GM18499 (cell line): Measurements from ENCODE around the gene NR2F1.

Source experiments
- ATAC-seq: cut with Tn5 transposase; IDR thresholded peaks from one replicate; pipeline ENCODE4 v1.9.1; 2021; ENCODE audit warnings: moderate number of reproducible peaks; ENCODE audit not compliant: insufficient read depth, unreplicated experiment

The NR2F1 gene

DNA sequence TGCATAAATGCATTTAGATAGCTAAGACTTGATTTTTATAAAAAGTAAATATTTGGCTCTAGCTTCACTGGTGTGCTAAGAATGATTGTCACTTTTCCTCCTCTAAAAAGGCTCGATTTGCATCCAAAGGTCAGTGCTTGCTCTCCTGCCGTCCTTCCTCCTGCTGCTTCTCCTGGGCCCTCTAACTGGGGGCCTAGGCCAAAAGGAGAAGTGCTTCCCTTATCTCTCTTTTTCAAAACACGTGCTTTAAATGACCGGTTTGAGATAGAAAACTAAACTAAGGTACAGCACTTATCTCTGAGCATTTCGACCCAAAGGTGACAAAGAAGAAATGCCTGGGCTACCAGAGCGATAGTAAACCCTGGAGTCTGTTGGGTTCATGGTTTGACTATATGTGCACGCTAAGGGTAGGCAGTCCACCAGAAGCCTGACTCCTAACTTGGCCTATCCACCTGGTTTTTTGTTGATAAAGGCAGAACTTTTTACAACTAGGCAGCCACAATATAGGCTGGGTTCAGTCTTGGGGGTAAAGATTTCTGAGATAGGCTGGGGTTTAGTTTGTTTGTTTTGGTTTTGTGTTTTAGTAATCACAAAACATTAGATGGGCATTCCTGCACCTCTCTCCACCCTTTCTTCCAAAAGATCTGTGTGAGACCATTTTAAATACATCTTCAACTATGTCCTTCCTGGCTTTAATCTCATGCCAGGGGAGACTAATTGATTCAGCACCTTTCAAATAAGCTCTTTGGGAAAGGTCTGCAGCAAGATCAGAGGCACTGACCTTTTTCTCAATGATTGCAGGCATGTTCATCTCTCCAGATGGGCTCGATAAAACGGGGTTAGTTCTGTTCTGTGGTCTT is 5.8 kb upstream of the NR2F1 start:
- ATAC-seq, result no peak

DNA sequence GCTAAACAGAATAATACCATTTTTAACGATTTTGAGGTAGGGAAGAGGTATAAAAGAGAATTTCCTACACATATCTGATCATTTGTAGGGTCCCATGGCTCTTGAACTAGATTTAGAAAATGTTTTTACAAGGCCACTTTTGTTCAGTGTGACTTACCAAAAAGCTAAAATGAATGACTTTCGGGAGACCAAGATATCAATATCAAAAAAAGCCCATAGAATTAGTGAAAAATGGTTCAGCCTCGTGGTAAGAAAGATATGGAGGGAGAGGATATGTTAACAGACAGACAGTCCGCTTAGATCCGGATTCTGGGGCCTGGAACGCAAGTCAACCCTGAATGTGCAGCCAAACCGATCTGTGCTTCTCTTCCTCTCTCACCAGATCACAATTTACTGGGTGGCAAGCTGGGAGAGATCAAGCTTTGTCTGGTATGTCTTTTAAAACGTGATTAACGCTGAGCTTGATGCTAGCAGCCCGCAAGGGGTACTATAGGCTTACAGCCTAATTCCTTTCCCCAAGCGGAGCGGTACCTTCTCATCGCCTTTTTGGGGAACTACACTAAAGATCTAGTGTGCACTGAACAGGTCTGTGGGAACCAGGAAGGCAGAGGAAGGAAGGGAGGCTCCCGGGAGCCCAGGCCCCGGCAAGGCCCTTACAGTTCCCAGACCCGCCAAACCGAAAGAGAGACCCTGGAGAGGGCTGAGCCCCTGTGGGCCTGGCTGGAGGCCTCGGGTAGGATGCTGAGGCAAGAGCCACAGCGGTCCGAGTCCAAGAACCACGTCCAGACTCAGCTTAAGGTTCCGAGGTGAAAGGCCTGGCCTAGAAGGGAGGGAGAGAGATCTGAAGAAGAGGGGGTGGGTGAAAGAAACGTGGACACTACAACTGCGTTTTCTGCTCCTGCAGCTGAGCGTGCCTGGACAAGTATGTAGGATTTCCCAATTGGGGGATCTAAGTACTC is 4.9 kb upstream of the NR2F1 start:
- ATAC-seq, result no peak

DNA sequence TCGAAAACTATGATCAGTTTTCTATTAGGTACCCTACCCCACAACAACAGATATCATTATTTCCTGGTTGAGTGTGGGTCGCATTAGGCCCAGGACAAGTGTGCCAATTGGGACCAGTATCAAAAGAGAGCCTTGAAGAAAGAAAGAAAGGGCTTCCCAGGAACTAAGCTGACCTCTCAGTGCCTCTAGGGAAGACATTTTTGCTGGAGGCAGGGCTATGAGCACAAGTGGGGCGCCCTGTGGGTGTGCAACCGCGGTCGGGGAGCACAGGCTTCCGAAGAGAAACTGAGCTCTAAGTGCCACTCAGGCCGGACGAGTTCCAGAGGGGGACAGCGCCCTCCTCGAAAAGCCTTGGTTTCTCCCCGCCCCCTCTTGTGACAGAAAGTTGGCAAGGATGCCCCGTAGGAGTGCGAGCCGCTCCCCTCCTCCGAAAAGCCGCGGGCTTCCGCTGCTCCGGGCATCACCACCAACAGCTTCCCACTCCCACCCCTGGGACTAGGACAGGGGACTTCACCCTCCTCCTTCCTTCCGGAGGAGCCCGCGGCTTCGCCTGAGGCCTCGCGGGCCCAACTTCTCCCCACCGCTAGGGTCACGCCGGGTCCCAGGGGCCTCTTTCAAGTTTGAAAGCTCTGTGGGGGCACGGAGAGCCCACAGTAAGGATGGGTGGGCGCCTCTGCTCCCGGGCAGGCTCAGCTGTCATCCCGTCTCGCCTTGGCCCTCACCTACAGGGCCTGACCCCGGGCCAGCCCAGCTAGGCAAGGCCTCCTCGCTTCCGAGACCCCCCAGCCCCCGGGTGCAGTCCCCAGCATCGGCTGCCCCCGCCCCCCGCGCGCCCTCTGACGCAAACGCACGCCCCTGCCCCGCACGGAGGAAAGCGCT is 4.0 kb upstream of the NR2F1 start:
- ATAC-seq, result no peak

DNA sequence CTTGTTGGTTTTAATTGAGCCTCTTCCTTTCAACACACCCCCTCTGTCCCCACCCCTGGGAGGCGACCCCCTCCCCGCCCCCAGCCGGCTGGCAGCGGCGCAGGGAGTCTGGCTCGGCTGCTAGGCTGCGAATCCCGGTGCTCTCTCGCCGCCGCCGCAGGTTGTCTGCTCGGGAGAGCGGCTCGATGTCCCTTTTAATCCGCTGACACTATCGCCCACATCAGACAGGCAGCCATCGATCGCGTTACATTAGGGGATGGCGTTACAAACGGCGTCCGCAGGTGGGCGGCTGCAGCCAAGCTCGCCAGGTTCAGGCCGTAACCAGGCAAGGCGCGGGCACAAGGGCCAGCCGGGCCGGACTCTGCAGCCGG is 3.3 kb upstream of the NR2F1 start:
- no peak for ATAC-seq

DNA sequence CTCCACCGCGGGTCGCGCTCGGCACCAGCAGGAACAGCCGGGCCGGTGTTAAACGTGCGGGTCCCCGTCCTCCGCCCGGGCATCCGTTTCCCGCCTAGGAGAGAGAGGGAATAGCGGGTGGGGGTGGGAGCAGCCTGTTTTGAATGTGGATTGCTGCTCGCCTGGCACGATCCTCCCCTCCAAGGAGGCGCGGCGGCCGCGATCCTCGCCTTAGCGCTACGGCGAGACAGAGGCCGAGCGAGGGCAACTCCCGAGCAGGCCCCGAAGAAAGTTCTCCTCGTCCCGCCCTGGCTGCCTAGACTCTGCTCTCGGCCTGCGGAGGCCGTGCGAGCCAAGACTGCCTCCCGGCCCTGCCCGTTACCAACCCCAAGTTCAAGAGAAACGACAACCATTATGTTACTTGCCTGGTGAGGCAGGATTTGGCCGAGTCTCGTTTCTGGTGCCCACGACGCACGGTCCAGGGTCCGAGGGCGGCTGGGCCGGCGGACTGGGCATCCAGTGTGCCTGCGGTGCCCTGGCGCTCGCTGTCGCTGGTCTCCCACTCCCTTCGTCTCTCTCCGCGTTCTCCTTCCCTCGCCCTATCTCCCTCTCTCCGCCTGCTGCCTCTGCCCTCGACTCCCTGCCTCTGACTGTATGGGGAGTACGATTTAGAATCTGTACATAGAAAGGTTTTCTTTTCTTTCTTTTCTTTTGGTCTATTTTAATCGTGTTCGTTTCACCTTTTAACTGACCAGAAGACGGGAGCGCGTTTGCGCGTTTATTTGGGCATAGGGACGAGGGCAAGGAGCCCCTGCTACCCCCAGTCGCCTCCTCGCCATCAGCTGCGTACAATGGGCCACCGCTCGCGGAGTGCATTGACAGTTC is 2.7 kb upstream of the NR2F1 start:
- no peak for ATAC-seq

DNA sequence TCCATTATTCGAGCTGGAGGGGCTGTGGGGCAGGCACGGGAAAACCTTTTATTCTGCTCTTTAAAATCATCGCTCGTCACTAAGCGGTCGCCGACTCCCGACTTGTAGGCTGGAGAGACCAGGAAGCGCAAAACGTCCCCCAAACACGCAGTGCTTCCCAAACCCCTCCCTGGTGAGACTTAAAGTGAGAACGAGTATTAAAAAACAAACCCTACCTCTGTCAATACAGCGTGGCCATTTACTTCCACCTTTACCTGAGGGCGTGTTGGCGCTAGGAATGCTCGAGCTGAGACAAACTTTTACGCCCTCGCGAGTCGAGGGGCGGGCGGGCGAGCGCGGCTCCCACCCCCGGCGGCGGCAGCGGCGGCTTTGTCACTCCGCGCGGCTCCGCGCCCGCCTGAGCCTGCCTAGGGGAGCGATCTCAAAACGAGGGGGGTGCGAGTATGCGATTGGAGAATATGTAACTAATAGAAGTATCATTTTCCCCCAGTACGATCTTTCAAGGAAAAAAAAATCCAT is 2.0 kb upstream of the NR2F1 start, which contains the start of gene NR2F1-AS1:
NR2F1-AS1 (minus strand) TSS at position 293 of the 519 bp plus-strand sequence.
- ATAC-seq, result peak; percentile 2

DNA sequence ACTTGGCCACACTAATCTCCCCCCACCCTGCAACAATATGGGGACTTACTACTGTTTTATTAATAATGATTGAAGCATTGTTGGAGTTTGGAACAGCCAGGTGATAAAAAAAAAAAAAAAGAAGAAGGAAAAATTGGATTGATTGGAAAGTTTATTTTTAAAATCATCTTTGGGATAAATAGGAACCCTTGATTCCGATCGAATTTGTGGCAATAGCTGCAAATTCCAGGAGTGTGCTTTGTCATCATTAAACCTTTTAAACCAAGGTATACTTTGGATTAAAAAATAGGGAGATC is 907 bp upstream of the NR2F1 start:
- ATAC-seq, result no peak

DNA sequence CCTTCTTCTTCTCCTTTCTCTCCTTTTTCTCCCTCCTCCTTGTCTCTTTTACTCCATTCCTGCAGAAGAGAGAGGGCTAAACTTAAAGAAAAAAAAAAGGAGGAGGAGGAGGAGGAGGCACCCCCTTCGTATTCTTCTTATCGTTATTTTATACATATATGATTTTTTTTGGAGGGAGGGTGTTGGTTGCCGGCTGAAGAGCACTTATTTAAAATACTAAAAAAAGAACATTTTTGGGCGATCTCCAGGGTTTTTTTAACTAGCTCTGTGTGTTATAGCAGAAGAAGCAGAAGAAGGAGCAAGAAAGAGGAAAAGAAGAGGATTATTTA is 381 bp downstream of the NR2F1 start:
- ATAC-seq, result no peak

DNA sequence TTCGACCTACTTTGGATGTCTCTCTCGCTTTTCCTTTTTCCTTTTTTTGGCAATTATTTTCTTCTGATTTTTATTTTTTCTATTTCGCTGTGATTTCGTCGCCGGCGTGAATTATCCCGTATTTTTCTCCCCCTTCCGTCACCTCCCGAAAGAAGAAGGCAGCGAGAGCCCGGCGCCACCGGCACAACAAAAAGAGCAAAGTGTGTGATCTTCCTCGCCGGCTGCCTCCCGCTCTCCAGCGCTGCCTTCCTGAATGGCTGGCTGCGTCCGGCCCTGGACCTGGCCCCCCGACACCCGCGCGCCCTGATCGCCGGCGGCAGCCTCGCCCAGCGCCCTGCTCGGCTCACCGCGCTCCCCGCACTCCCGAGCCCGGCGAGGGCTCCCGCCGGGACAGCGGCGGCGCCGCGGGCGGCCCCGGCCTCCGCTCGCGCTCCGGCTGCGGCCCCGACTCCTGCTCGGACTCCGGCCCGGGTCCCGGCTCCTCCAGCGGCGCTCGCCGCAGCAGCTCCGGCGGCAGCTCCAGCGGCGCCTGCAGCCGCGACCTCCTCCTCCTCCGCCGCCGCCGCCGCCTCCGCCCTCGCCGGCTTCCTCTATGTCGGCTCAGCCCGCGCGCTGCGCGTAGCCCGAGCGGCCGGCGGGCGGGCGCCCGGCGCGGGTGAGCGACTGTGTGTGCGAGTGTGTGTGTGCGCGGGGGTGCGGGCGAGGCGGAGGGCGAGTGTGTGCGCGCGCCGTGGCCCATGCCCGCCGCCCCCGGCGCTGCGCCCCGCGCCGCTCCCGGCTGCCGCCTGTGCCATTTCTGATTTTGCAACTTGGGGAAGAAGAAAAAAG is 960 bp downstream of the NR2F1 start:
- no peak for ATAC-seq

DNA sequence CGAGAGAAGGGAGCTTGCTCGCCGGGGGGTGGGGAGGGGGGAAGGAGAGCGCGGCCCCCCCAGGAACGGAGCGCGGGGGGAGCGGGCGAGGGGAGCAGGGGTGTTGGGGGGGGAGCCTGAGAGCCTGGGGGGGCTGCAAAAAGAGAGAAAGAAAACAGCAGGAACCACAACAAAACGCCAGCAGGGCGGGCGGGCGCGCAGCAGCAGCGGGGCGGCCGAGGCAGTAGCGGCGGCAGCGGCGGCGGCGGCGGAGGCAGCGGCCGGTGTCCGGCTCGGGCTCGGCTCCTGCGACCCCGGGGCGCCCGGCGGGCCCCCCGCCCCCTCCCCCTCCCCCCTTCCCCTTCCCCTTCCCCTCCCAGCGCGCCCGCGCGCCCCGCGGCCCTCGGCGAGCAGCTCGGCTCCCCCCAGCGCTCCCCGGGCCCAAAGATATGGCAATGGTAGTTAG is 1.6 kb downstream of the NR2F1 start:
- ATAC-seq, result no peak

DNA sequence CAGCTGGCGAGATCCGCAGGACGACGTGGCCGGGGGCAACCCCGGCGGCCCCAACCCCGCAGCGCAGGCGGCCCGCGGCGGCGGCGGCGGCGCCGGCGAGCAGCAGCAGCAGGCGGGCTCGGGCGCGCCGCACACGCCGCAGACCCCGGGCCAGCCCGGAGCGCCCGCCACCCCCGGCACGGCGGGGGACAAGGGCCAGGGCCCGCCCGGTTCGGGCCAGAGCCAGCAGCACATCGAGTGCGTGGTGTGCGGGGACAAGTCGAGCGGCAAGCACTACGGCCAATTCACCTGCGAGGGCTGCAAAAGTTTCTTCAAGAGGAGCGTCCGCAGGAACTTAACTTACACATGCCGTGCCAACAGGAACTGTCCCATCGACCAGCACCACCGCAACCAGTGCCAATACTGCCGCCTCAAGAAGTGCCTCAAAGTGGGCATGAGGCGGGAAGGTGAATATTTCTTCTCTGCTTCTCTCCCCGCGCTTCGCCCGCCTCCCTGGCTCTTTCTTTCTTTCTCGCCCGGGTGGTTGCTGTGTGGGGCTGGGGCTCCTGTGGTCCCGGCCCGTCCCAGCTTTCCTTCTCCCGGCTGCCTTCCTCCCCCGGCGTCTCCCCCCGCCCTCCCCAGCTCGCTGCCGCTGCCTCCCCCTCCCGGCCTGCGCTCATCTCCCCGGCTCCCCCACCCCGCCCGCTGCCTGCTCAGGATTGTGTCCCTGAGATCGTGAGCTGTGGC is 2.2 kb downstream of the NR2F1 start:
- ATAC-seq, result no peak

DNA sequence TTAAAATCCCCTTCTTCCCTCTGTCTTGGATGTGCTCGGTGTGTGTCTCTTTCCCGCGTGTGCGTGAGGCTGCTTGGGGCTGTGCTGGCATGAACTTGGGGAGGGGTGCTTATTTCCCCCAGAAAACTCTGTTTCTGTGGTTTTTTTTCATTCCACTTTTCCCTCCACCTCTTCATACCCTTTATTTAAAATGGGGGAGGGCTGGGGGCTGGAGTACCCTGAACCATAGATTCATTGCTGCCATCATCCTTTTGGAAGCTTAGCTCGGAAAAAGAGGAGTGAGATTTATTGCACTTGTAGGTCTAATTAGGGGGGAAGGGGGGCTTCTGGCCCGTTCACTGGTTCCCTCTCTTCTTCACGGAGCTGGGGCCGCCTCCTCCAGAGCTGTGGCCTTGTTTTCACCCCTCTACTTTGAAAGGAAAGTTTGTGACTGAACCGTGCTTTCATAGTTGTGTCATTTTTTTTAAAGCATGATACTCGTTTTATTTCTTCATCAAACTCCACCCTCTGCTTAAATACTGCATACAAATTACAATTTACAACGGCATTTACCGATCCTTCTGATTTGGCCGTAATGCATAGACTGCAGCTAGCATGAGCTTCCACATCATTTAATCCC is 2.9 kb downstream of the NR2F1 start:
- no peak for ATAC-seq

DNA sequence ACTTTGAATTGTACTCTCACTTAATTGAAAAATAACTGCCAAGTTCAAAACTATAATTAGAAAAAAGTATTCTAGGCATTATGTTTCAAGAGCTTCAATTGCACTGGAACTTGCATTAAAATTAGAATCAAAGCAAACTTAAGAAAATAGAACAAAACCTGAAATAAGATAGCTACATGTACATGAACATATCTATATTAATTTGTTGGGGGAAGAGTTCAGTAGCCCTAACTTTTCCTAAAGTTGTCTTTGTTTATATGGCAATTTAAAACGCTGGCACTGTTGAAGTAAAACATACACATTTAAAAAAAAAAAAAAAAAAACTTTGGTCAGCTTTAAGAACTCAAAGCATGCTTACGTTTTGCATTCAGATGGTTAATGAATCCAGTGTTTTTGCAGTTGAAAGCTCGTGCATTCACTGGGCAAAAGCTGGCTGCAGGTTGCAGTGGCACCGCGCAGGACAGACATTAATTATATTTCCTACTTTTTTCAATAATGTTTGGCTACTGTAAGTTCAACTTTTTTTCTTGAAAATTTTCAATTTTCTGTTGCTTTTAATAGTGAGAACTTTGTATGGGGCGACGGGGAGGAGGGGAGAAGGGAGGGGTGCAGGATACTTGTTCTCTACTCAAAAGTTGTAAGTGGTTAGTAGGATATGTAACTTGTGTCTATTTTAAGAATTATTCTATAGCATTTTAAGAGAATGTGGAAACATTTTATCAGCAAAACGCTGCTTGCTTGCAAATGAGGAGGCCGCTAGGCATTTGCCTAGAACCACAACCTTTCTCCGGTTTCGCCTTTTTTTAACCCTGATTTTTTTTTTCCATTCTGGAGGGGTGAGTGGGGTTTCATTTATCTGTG is 3.9 kb downstream of the NR2F1 start:
- no peak for ATAC-seq

DNA sequence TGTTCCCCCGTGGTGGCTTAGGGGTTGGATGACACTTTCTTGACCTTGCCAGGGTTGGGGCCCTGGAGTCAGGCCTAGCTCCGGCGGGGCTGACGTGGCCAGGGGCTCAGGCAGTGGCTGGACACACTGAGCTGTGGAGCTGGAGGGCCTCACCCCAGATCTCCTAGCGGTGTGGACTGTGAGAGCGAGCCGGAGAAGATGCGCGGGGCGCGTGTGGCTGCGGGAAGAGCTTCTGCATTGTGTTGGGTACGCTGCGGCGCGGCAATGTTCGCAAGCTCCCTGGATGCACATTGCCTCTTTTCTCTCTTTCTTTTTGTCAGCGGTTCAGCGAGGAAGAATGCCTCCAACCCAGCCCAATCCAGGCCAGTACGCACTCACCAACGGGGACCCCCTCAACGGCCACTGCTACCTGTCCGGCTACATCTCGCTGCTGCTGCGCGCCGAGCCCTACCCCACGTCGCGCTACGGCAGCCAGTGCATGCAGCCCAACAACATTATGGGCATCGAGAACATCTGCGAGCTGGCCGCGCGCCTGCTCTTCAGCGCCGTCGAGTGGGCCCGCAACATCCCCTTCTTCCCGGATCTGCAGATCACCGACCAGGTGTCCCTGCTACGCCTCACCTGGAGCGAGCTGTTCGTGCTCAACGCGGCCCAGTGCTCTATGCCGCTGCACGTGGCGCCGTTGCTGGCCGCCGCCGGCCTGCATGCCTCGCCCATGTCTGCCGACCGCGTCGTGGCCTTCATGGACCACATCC is 4.8 kb downstream of the NR2F1 start:
- ATAC-seq, result no peak

DNA sequence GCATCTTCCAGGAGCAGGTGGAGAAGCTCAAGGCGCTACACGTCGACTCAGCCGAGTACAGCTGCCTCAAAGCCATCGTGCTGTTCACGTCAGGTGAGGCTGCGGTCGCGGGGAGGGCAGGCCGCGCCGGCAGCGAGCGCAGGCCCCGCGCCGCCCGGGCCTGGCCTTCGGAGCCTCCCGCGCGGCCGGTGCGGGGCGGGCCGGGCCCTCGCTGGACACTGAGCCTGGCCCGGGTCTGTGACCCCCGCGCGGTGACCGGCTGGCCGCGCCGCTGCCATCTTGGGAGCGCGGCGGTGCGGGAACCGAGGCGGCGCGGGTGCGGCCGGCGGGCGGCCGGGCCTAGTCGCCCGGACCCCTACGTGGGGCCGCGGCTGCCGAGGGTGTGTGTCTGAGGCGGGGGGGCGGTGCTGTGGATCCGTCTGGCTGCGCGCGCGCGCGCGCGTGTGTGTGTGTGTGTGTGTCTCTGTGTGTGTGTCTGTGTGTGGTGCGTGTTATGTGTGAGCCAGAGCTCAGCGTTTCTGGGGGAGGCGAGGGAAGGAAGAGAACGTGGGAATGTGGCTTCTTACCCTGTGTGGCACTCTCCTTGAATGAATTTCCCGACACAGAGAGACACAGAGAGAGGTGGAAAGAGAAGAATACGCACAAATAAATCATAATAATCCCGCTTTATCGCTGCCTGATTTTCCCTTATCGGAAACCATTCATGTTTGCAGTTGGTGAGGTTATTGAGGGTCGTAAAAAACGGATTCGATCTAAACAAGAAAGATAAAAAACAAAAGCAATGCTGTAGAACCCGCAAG is 5.5 kb downstream of the NR2F1 start:
- no peak for ATAC-seq
